ENCODE results near the gene CREB3L4.

Gene CREB3L4

DNA sequence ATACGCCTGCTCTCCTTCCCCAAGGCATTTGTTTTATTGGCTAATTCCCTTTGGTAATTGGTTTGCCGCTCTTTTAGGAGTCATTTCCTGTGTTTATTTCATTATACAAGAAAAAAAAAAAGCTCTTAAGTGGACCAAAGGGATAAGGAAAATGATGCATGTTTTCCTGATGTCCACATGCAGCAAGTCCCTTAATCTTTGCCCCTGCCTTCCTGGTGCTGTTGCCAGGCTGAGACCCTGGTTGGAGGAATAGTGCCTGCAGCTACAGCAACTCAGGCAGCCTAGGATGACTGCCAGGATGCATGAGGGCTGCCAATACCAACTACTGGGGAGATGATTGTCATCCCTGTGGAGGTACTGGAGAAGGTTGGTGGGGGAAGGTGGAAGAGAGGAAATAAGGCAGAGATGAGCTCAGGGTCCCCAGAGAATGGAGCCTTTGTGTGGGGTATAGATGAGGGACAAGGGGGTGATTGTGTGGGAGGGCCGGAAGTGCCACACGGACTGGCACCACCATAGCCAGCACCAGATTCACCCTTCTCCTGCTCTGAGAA lies 38.8 kb upstream of the CREB3L4 start:
- no peak overlapping the region for H3K4me3 ChIP-seq (ENCODE audit: low read length in 2 of 2)
- H3K27me3 ChIP-seq (ENCODE audit: control insufficient read depth in 1 of 2, insufficient read depth in 2 of 2, low read length in 2 of 2) = no peaks in the 10 kb centered on the region
- no peaks in the 10 kb centered on the region for H3K9me3 ChIP-seq (ENCODE audit: control insufficient read depth in 2 of 2, low read length in 2 of 2)
- peaks cover 19 to 31% of the 10 kb centered on the region in 2 donors for H3K36me3 ChIP-seq (ENCODE audit: control insufficient read depth in 2 of 2, insufficient read depth in 2 of 2, low read length in 2 of 2)
- H3K4me1 ChIP-seq (ENCODE audit: control insufficient read depth, insufficient read depth, low read length) = peaks cover 6% of the 10 kb centered on the region
- H3K9ac ChIP-seq (ENCODE audit: low read length in 2 of 2) = no peak overlapping the region
- H3K27ac ChIP-seq (ENCODE audit: low read length) = no peak overlapping the region

DNA sequence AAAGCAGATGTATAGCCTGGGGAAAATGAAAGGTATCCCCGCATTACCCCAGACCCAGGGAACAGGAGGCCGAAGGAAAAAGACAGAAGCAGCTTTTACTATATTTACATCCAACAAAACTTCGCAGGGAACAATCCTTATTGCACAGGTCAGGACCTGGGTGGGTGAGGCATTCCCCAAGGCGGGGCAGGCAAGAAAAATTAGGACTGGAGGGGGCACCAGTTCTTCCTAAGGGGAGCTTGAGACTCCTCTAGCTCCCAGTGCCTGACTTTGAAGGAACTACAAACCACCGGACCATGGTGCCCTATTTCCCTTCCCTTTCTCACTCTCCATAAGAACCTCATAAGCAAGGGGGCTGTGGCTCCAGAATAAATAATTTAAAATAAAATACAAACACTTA lies 38.3 kb upstream of the CREB3L4 start:
- H3K9ac ChIP-seq (ENCODE audit: low read length in 2 of 2) = no peak overlapping the region
- peaks cover 24 to 33% of the 10 kb centered on the region in 2 donors for H3K36me3 ChIP-seq (ENCODE audit: control insufficient read depth in 2 of 2, insufficient read depth in 2 of 2, low read length in 2 of 2)
- peaks cover 3% of the 10 kb centered on the region for H3K4me1 ChIP-seq (ENCODE audit: control insufficient read depth, insufficient read depth, low read length)
- H3K27ac ChIP-seq (ENCODE audit: low read length) = no peak overlapping the region
- no peaks in the 10 kb centered on the region for H3K9me3 ChIP-seq (ENCODE audit: control insufficient read depth in 2 of 2, low read length in 2 of 2)
- no peaks in the 10 kb centered on the region for H3K27me3 ChIP-seq (ENCODE audit: control insufficient read depth in 1 of 2, insufficient read depth in 2 of 2, low read length in 2 of 2)
- H3K4me3 ChIP-seq (ENCODE audit: low read length in 2 of 2) = no peak overlapping the region

DNA sequence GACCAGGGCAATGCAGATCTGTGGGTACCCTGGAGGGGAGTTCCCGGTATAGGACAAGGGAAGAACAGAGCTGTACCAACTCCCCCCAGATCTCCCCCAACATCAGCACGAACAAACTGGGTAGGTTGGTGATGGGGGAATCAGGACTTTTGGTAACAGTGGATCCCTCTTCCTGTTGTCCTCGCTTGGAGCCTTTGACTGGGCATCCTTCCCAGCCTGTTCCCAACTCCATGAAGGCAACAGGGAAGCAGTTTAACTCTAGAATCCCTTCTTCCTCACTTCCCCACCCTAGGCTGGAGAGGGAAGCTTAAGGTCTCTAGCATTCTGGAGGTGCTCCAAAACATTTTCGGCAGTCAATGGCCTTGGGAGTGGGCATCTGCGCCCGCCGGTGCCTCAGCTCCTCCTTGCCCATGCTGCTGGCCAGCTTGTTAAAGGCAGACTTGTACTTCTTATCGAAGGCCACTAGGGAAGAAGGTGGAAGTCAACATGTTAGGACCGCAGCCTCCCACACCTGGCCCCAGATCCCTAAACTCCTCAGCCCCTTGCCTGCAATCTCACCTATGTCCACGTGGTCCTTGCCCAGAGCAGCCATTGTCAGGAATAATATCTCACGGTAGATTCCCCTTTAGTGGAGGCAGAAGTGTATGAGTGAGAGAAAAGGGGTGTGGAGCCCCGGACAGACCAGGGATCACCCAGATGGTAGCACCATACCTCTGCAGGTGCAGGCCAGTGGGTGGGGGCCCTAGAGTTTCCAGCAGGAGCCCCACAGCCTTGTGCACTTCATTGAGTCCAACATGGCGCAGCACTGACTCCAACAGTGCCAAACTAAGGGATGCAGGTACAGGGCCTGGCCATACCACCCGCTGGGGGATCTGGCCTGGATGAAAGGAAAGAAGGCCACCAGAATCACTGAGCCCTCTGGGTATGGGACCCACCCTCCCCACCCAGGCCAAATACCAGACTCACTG lies 37.4 kb upstream of the CREB3L4 start:
- Histone ChIP-seq H3K27ac (ENCODE audit: low read length) (no peak overlapping the region), H3K4me1 (ENCODE audit: control insufficient read depth, insufficient read depth, low read length) (peaks cover 3% of the 10 kb centered on the region), H3K9me3 (ENCODE audit: control insufficient read depth in 2 of 2, low read length in 2 of 2) (no peaks in the 10 kb centered on the region), H3K4me3 (ENCODE audit: low read length in 2 of 2) (no peak overlapping the region), H3K36me3 (ENCODE audit: control insufficient read depth in 2 of 2, insufficient read depth in 2 of 2, low read length in 2 of 2) (peaks cover 26 to 39% of the 10 kb centered on the region in 2 donors), H3K27me3 (ENCODE audit: control insufficient read depth in 1 of 2, insufficient read depth in 2 of 2, low read length in 2 of 2) (no peaks in the 10 kb centered on the region), H3K9ac (ENCODE audit: low read length in 2 of 2) (no peak overlapping the region)

DNA sequence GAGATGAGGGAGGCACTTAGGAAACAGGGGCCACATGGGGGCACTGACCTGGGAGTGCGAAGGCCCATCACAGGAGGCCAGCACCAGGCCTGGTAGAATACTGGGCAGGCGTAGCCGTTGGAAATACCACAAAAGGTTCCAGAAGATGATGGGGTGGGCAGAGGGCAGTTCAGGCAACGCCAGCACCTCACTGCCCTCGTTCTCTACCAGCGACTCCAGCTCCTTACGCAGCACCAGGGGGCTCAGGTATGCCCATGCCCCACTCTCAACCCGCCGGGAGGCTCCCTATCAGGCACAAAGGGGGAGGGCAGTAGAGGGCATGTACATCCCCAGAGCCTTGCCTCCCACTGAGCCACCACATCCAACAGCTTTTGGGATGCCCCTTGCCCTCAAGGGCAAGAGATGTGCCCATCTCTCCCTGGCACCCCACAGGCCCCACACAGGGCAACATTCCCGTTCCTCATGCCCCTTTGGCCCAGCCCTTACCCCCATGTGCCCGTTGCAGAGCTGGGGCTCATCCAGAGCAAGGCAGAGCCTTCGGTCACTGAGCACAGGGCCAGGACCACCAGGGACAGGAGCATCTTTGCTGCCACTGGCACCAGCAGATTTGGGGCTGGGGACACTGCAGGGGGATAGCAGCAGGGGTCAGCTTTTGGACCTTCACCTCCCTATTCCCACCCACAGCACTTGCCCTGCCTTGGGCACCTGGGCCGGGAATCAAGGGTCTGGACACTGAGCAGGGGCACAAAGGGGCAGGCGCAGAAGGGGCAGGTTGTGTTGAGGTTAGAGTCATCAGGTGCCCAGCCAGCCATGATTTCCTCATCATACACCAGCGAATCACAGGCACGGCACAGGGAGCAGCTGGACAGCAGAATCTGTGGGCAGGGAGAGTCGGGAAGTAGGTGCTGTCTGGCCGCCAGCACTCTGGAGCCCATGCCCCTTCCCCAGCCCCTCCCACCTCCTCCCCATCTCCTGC lies 35.3 kb upstream of the CREB3L4 start:
- H3K36me3 ChIP-seq (ENCODE audit: control insufficient read depth in 2 of 2, insufficient read depth in 2 of 2, low read length in 2 of 2) = peaks cover 41 to 58% of the 10 kb centered on the region in 2 donors
- H3K4me3 ChIP-seq (ENCODE audit: low read length in 2 of 2) = no peak overlapping the region
- peaks cover 3% of the 10 kb centered on the region for H3K4me1 ChIP-seq (ENCODE audit: control insufficient read depth, insufficient read depth, low read length)
- H3K27ac ChIP-seq (ENCODE audit: low read length) = no peak overlapping the region
- no peaks in the 10 kb centered on the region for H3K9me3 ChIP-seq (ENCODE audit: control insufficient read depth in 2 of 2, low read length in 2 of 2)
- H3K27me3 ChIP-seq (ENCODE audit: control insufficient read depth in 1 of 2, insufficient read depth in 2 of 2, low read length in 2 of 2) = no peaks in the 10 kb centered on the region
- H3K9ac ChIP-seq (ENCODE audit: low read length in 2 of 2) = no peak overlapping the region

DNA sequence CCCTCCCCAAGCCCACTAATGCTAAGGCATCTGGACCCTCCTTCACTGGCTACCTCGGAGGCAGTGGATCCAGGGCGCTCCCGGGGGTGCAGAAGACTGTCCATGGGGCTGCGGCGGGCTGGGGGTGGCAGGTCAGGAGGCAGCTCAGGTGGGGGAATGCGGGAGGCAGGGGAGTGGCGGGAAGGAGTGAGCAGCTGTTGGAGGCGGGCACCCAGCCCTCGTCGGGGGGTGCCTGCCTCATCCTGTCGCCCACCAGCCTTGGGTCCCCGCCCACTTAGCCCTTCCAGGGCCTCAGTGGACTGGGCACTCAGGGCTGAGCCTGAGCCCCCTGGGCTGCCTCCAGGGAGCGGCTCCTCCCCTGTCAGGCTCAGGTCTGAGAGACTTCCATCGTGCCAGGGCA lies 34.3 kb upstream of the CREB3L4 start:
- Histone ChIP-seq H3K4me3 (ENCODE audit: low read length in 2 of 2) (no peak overlapping the region), H3K4me1 (ENCODE audit: control insufficient read depth, insufficient read depth, low read length) (peaks cover 3% of the 10 kb centered on the region), H3K9me3 (ENCODE audit: control insufficient read depth in 2 of 2, low read length in 2 of 2) (no peaks in the 10 kb centered on the region), H3K36me3 (ENCODE audit: control insufficient read depth in 2 of 2, insufficient read depth in 2 of 2, low read length in 2 of 2) (peaks cover 44 to 63% of the 10 kb centered on the region in 2 donors), H3K27me3 (ENCODE audit: control insufficient read depth in 1 of 2, insufficient read depth in 2 of 2, low read length in 2 of 2) (no peaks in the 10 kb centered on the region), H3K27ac (ENCODE audit: low read length) (no peak overlapping the region), H3K9ac (ENCODE audit: low read length in 2 of 2) (no peak overlapping the region)

DNA sequence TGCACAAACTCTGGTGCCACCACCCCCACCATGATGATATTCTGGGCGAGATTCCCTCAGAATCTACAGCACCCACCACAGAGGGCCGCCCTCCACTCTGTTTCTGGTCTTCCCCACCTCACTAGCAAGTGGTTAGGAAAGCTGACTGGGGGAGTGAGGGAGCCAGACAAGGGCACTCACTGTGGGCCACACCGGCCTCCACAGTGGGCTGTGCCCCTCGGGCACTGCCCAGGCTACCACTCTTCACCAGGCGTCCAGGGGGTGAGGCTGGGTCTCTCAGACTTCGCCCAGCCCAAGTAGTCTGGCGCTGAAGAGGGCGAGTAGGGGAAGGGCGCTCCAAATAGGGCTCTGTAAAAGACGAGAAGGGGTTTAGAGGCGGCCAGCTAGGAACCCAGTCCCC lies 33.7 kb upstream of the CREB3L4 start:
- Histone ChIP-seq H3K36me3 (ENCODE audit: control insufficient read depth in 2 of 2, insufficient read depth in 2 of 2, low read length in 2 of 2) (peaks cover 44 to 61% of the 10 kb centered on the region in 2 donors), H3K4me3 (ENCODE audit: low read length in 2 of 2) (no peak overlapping the region), H3K27ac (ENCODE audit: low read length) (no peak overlapping the region), H3K9ac (ENCODE audit: low read length in 2 of 2) (no peak overlapping the region), H3K4me1 (ENCODE audit: control insufficient read depth, insufficient read depth, low read length) (peaks cover 3% of the 10 kb centered on the region), H3K27me3 (ENCODE audit: control insufficient read depth in 1 of 2, insufficient read depth in 2 of 2, low read length in 2 of 2) (no peaks in the 10 kb centered on the region), H3K9me3 (ENCODE audit: control insufficient read depth in 2 of 2, low read length in 2 of 2) (no peaks in the 10 kb centered on the region)

DNA sequence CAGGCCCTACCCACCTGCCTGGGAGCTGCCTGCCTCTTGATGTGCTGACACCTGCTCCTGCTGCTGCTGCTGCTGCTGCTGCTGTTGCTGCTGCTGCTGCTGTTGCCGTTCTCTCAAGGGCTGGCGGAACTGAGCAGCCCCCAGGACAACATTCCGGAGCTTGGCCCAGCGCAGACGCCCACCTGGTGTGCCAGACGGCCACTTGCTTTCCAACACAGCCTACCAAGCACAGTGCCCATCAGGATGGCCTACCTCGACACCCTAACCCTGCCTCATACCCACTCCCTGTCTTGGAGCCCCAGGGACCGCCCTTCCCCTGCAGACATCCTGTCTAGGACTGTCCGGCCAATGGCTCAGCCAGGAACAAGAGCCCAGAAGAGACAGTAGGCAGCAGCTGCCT lies 33.0 kb upstream of the CREB3L4 start:
- Histone ChIP-seq H3K36me3 (ENCODE audit: control insufficient read depth in 2 of 2, insufficient read depth in 2 of 2, low read length in 2 of 2) (peaks cover 44 to 62% of the 10 kb centered on the region in 2 donors), H3K4me3 (ENCODE audit: low read length in 2 of 2) (no peak overlapping the region), H3K27me3 (ENCODE audit: control insufficient read depth in 1 of 2, insufficient read depth in 2 of 2, low read length in 2 of 2) (no peaks in the 10 kb centered on the region), H3K9ac (ENCODE audit: low read length in 2 of 2) (no peak overlapping the region), H3K9me3 (ENCODE audit: control insufficient read depth in 2 of 2, low read length in 2 of 2) (no peaks in the 10 kb centered on the region), H3K4me1 (ENCODE audit: control insufficient read depth, insufficient read depth, low read length) (no peaks in the 10 kb centered on the region), H3K27ac (ENCODE audit: low read length) (no peak overlapping the region)

DNA sequence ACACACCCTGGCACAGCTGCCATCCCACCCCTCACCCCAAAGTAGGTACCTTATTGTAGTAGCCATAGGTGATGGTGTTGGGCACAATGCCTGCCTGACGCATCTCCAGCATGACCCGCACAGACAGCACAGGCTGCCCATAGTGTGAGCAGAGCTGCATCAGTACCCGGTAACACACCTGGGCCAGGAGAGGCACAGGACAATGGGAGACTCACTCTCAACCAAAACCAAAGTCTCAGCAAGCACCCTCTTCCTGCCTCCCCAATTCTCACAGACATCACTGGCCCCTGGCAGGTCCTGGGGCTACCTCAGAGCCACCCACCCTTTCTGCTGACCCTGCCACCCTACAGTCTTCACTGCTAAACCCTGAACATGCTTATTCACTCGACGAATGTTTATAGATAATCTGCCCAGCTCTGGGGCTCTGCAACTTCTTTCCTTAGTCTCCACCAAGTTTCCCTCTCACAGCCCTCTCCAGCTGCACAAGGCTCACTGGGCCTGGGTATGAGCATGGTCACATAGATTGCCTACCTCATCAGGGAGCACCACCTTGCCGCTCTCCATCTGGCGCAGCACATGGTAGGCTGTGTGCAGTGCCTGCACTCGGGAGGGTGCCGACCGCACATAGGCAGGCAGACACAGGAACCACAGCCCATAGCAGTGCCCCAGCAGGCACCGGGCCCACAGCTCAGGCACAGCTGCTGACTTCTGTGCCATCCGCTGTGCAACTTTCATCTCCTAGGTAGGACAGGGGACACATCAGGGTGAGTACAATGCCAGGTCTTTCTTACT lies 31.5 kb upstream of the CREB3L4 start:
- Histone ChIP-seq H3K4me3 (ENCODE audit: low read length in 2 of 2) (no peak overlapping the region), H3K27me3 (ENCODE audit: control insufficient read depth in 1 of 2, insufficient read depth in 2 of 2, low read length in 2 of 2) (no peaks in the 10 kb centered on the region), H3K27ac (ENCODE audit: low read length) (no peak overlapping the region), H3K9me3 (ENCODE audit: control insufficient read depth in 2 of 2, low read length in 2 of 2) (no peaks in the 10 kb centered on the region), H3K4me1 (ENCODE audit: control insufficient read depth, insufficient read depth, low read length) (peaks cover 4% of the 10 kb centered on the region), H3K9ac (ENCODE audit: low read length in 2 of 2) (no peak overlapping the region), H3K36me3 (ENCODE audit: control insufficient read depth in 2 of 2, insufficient read depth in 2 of 2, low read length in 2 of 2) (peaks cover 49 to 60% of the 10 kb centered on the region in 2 donors)

DNA sequence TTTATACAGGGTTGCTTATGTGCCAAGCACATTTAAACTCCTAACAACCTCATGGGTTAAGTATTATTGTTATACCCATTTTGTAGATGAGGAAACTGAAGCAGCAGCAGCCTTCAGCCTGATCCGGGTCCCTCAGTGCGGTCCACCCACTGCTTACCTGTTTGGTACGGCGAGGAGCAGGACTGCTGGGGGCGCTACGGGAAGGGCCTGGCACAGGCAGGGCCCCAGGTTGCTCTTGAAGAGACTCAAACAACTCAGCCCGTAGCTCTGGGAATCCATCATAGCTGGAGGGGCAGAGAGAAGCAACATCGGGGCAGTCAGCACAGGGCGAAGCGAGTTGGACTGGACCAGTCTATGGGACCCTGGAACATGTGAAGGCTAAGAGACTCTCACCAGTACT lies 30.4 kb upstream of the CREB3L4 start:
- peaks cover 49 to 57% of the 10 kb centered on the region in 2 donors for H3K36me3 ChIP-seq (ENCODE audit: control insufficient read depth in 2 of 2, insufficient read depth in 2 of 2, low read length in 2 of 2)
- H3K27ac ChIP-seq (ENCODE audit: low read length) = no peak overlapping the region
- H3K9ac ChIP-seq (ENCODE audit: low read length in 2 of 2) = no peak overlapping the region
- no peaks in the 10 kb centered on the region for H3K9me3 ChIP-seq (ENCODE audit: control insufficient read depth in 2 of 2, low read length in 2 of 2)
- no peak overlapping the region for H3K4me3 ChIP-seq (ENCODE audit: low read length in 2 of 2)
- H3K27me3 ChIP-seq (ENCODE audit: control insufficient read depth in 1 of 2, insufficient read depth in 2 of 2, low read length in 2 of 2) = no peaks in the 10 kb centered on the region
- H3K4me1 ChIP-seq (ENCODE audit: control insufficient read depth, insufficient read depth, low read length) = peaks cover 4% of the 10 kb centered on the region

DNA sequence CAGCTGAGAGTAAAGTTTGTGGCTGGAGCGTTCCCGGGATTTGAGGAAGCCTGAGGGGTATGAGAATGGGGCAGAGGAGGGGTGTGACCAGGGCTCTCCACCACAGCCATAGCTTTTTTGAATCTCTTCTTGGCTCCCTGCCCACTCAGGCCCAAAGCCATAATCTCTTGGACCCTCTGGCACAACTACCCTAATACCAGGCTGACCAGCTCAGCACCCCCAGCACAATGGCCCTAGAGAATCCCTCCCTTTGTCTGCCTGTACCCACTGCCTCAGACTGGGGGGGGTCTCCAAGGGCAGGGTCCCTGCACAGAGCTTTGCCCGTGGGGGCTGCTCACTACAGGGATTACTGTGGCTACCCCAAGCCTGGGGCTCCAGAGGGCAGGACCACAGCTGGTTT lies 28.7 kb upstream of the CREB3L4 start:
- H3K4me1 ChIP-seq (ENCODE audit: control insufficient read depth, insufficient read depth, low read length) = peaks cover 4% of the 10 kb centered on the region
- H3K36me3 ChIP-seq (ENCODE audit: control insufficient read depth in 2 of 2, insufficient read depth in 2 of 2, low read length in 2 of 2) = peaks cover 42 to 60% of the 10 kb centered on the region in 2 donors
- no peak overlapping the region for H3K4me3 ChIP-seq (ENCODE audit: low read length in 2 of 2)
- no peak overlapping the region for H3K27ac ChIP-seq (ENCODE audit: low read length)
- no peak overlapping the region for H3K9ac ChIP-seq (ENCODE audit: low read length in 2 of 2)
- H3K9me3 ChIP-seq (ENCODE audit: control insufficient read depth in 2 of 2, low read length in 2 of 2) = no peaks in the 10 kb centered on the region
- H3K27me3 ChIP-seq (ENCODE audit: control insufficient read depth in 1 of 2, insufficient read depth in 2 of 2, low read length in 2 of 2) = no peaks in the 10 kb centered on the region

Data from stomach smooth muscle (tissue), 2 donors.